IMR-90 (cell line): ENCODE results near the gene ACYP2. TPM values are rescaled to one million over a fixed set of nuclear protein-coding genes. Genes with fewer than 3 reads are reported as not detected.

Source experiments
- ATAC-seq: fragments of 200-7000 bp; cut with Tn5 transposase; 2 replicates; pipeline ENCODE4 v1.9.1; 2020; ENCODE audit warnings: low read depth, mild to moderate bottlenecking, moderate library complexity
- BruUV-seq: library from RNA; stranded (reverse); fragments of 400-500 nt; replicated peaks from 2 replicates; lab custom pipeline; 2021; lab: Mats Ljungman, UMichigan
- CTCF ChIA-PET: fragments of 300-600 bp; formaldehyde crosslinking; extraction: SDS; loops from one replicate; lab custom pipeline; 2021; ENCODE audit warnings: antibody characterized with exemption; lab: Yijun Ruan, JAX
- POLR2A ChIA-PET: fragments of 300-600 bp; sonication (Branson Sonifier 250); formaldehyde crosslinking; loops from one replicate; lab custom pipeline; 2022; ENCODE audit warnings: antibody characterized with exemption; ENCODE audit not compliant: unreplicated experiment; lab: Charles Lee
- DNase-seq: peaks from one replicate; pipeline ENCODE4 v3.0.0; 2013
- H2AFZ ChIP-seq: replicated peaks from 2 replicates; pipeline ENCODE3; 2013; ENCODE audit warnings: low read length, mild to moderate bottlenecking; ENCODE audit not compliant: poor library complexity
- H2AK5ac ChIP-seq: 2 replicates; pipeline ENCODE4 v1.6.1; 2013; ENCODE audit warnings: low read depth, low read length, inconsistent platforms
- H2AK9ac ChIP-seq: replicated peaks from 2 replicates; pipeline ENCODE3; 2013; ENCODE audit warnings: mild to moderate bottlenecking, low read depth, low read length, moderate library complexity; ENCODE audit not compliant: poor library complexity
- H2BK120ac ChIP-seq: 2 replicates; pipeline ENCODE4 v1.6.1; 2013; ENCODE audit warnings: low read depth, low read length, inconsistent platforms
- H2BK15ac ChIP-seq: 3 replicates; pipeline ENCODE4 v1.6.1; 2013; ENCODE audit warnings: low read depth, low read length, inconsistent platforms
- H2BK20ac ChIP-seq: 2 replicates; pipeline ENCODE4 v1.6.1; 2013; ENCODE audit warnings: low read depth, mild to moderate bottlenecking, inconsistent platforms, low read length, moderate library complexity
- H2BK5ac ChIP-seq: 2 replicates; pipeline ENCODE4 v1.6.1; 2013; ENCODE audit warnings: mild to moderate bottlenecking, low read depth, low read length, inconsistent platforms; ENCODE audit not compliant: poor library complexity, severe bottlenecking
- H3K14ac ChIP-seq: replicated peaks from 2 replicates; pipeline ENCODE4 v1.6.1; 2013; ENCODE audit warnings: low read depth, low read length, inconsistent platforms
- H3K18ac ChIP-seq: 2 replicates; pipeline ENCODE4 v1.6.1; 2013; ENCODE audit warnings: low read depth, low read length, control low read depth
- H3K23ac ChIP-seq: 2 replicates; pipeline ENCODE4 v1.6.1; 2013; ENCODE audit warnings: low read depth, low read length, inconsistent platforms
- H3K27ac ChIP-seq: 2 replicates; pipeline ENCODE4 v1.5.1; 2013; ENCODE audit warnings: mild to moderate bottlenecking, control low read depth, low read length; ENCODE audit not compliant: insufficient read depth
- H3K27me3 ChIP-seq: 2 replicates; pipeline ENCODE4 v1.6.1; 2013; ENCODE audit warnings: low read length; ENCODE audit not compliant: control insufficient read depth, insufficient read depth
- H3K36me3 ChIP-seq: 2 replicates; pipeline ENCODE4 v1.6.1; 2013; ENCODE audit warnings: low read length, mixed read lengths; ENCODE audit not compliant: control insufficient read depth, insufficient read depth
- H3K4ac ChIP-seq: 2 replicates; pipeline ENCODE4 v1.6.1; 2013; ENCODE audit warnings: low read depth, low read length, inconsistent platforms
- H3K4me1 ChIP-seq: 2 replicates; pipeline ENCODE4 v1.6.1; 2013; ENCODE audit warnings: low read length, mixed read lengths; ENCODE audit not compliant: control insufficient read depth, insufficient read depth
- H3K4me2 ChIP-seq: 2 replicates; pipeline ENCODE4 v1.6.1; 2013; ENCODE audit warnings: low read depth, mild to moderate bottlenecking, control low read depth, low read length, moderate library complexity
- H3K4me3 ChIP-seq: 2 replicates; pipeline ENCODE4 v1.5.1; 2013; ENCODE audit warnings: low read depth, mild to moderate bottlenecking, control low read depth, low read length, moderate library complexity; ENCODE audit not compliant: insufficient read depth
- H3K56ac ChIP-seq: 2 replicates; pipeline ENCODE4 v1.6.1; 2013; ENCODE audit warnings: low read length, inconsistent platforms; ENCODE audit not compliant: insufficient read depth; ENCODE audit errors: extremely low read depth
- H3K79me1 ChIP-seq, 2 experiments: 2 replicates each; pipeline ENCODE4 v1.6.1; 2013; ENCODE audit warnings: low read length in 2 of 2, inconsistent platforms in 1 of 2, low read depth in 1 of 2
- H3K9ac ChIP-seq: 2 replicates; pipeline ENCODE4 v1.6.1; 2013; ENCODE audit warnings: low read depth, low read length, control low read depth
- H3K9me1 ChIP-seq: 2 replicates; pipeline ENCODE4 v1.6.1; 2013; ENCODE audit warnings: low read length, inconsistent platforms; ENCODE audit not compliant: insufficient read depth
- H3K9me3 ChIP-seq: 2 replicates; pipeline ENCODE4 v1.6.1; 2013; ENCODE audit warnings: low read length; ENCODE audit not compliant: control insufficient read depth, insufficient read depth
- H4K20me1 ChIP-seq: 2 replicates; pipeline ENCODE4 v1.6.1; 2013; ENCODE audit warnings: low read length, inconsistent platforms; ENCODE audit not compliant: insufficient read depth
- H4K5ac ChIP-seq: 2 replicates; pipeline ENCODE4 v1.6.1; 2013; ENCODE audit warnings: mild to moderate bottlenecking, low read depth, low read length, control low read depth
- H4K8ac ChIP-seq, 2 experiments: 2 replicates each; pipeline ENCODE4 v1.6.1; 2013; ENCODE audit warnings: low read depth in 2 of 2, low read length in 2 of 2, control low read depth in 1 of 2, inconsistent platforms in 1 of 2
- H4K91ac ChIP-seq: 2 replicates; pipeline ENCODE4 v1.6.1; 2013; ENCODE audit warnings: low read depth, low read length, inconsistent platforms; ENCODE audit not compliant: insufficient read depth
- BHLHE40 ChIP-seq: fragments of 150-350 bp; IDR thresholded peaks from 2 replicates; pipeline ENCODE4 v1.6.1; 2016; ENCODE audit warnings: mild to moderate bottlenecking, low read depth, low read length
- CEBPB ChIP-seq: IDR thresholded peaks from 2 replicates; pipeline ENCODE4 v1.6.1; 2012; ENCODE audit warnings: low read depth, low read length, improper control_type of control experiment
- CHD1 ChIP-seq: IDR thresholded peaks from 2 replicates; pipeline ENCODE4 v1.6.1; 2012; ENCODE audit warnings: low read depth, low read length, improper control_type of control experiment
- FOS ChIP-seq: fragments of 150-350 bp; IDR thresholded peaks from 2 replicates; pipeline ENCODE4 v1.6.1; 2016; ENCODE audit warnings: low read depth, low read length
- MAFK ChIP-seq: IDR thresholded peaks from 2 replicates; pipeline ENCODE4 v1.6.1; 2012; ENCODE audit warnings: low read depth, low read length, improper control_type of control experiment
- MXI1 ChIP-seq: IDR thresholded peaks from 2 replicates; pipeline ENCODE4 v1.6.1; 2012; ENCODE audit warnings: low read depth, mild to moderate bottlenecking, low read length, moderate library complexity, borderline replicate concordance
- NFE2L2 ChIP-seq: fragments of 150-350 bp; IDR thresholded peaks from 2 replicates; pipeline ENCODE4 v1.6.1; 2016; ENCODE audit warnings: low read depth, mild to moderate bottlenecking, low read length
- POLR2A ChIP-seq: IDR thresholded peaks from 2 replicates; pipeline ENCODE4 v1.6.1; 2012; ENCODE audit warnings: mild to moderate bottlenecking, low read depth, low read length
- RAD21 ChIP-seq: IDR thresholded peaks from 2 replicates; pipeline ENCODE4 v1.6.1; 2012; ENCODE audit warnings: low read length, improper control_type of control experiment
- RCOR1 ChIP-seq: IDR thresholded peaks from 2 replicates; pipeline ENCODE4 v1.6.1; 2012; ENCODE audit warnings: mild to moderate bottlenecking, low read length, improper control_type of control experiment; ENCODE audit not compliant: insufficient replicate concordance
- RFX5 ChIP-seq: IDR thresholded peaks from 2 replicates; pipeline ENCODE4 v1.8.0; 2012; ENCODE audit warnings: low read depth, mild to moderate bottlenecking, low read length, moderate library complexity
- SMC3 ChIP-seq: fragments of 150-350 bp; IDR thresholded peaks from 2 replicates; pipeline ENCODE4 v1.6.1; 2016; ENCODE audit warnings: low read depth, mild to moderate bottlenecking, antibody characterized with exemption, low read length, moderate library complexity
- WGBS, 2 experiments: methylation state at CpG; one replicate each; pipeline versions ENCODE4 v1.1.5 to v1.1.7; 2013; ENCODE audit warnings: missing lambda C conversion rate in 2 of 2; ENCODE audit not compliant: insufficient read length in 1 of 2; ENCODE audit errors: extremely low coverage in 2 of 2; 5-methylcytosine and 5-hydroxymethylcytosine counted together
- dilution Hi-C: fragments of 300-500 bp; cut with HindIII; formaldehyde crosslinking; loops from one replicate; pipeline ENCODE4 v1.14.3; 2018; ENCODE audit warnings: low sequenced_read_pairs; ENCODE audit not compliant: unreplicated experiment
- in situ Hi-C: fragments of 300-500 bp; cut with MboI; formaldehyde crosslinking; loops from 3 replicates; pipeline ENCODE4 v1.14.3; 2019; ENCODE audit warnings: low sequenced_read_pairs, inconsistent platforms, mixed read lengths
- intact Hi-C: fragments of 100-400 bp; cut with micrococcal nuclease; formaldehyde crosslinking; loops from 2 replicates; pipeline ENCODE4 v1.10.0; 2022
- polyA plus RNA-seq, 3 experiments: library from polyadenylated mRNA; depleted of rRNA; stranded (reverse); fragments of >200 nt; gene quantifications; 2 replicates each; pipeline ENCODE4 v1.2.3, GENCODE V29; 2012; ENCODE audit warnings: low replicate concordance in 1 of 3
- total RNA-seq: library from RNA; depleted of rRNA; stranded (reverse); fragments of >200 nt; gene quantifications from 2 replicates; pipeline ENCODE4 v1.2.3, GENCODE V29; 2012
- TF ChIP-seq, protein P1 (sequence below): fragments of 150-350 bp; IDR thresholded peaks from 2 replicates; pipeline ENCODE4 v1.6.1; 2016; ENCODE audit warnings: low read depth, mild to moderate bottlenecking, low read length, moderate library complexity, borderline replicate concordance
- TF ChIP-seq, protein P2 (sequence below): conservative IDR thresholded peaks from 2 replicates; pipeline ENCODE4 v1.5.1; 2012; ENCODE audit warnings: mild to moderate bottlenecking, low read depth, low read length, improper control_type of control experiment

ACYP2 gene
- total and polyA plus RNA-seq, 2 of the 4 experiments (the other 2 are of a cell fraction): 3.9 to 7.4 TPM

DNA sequence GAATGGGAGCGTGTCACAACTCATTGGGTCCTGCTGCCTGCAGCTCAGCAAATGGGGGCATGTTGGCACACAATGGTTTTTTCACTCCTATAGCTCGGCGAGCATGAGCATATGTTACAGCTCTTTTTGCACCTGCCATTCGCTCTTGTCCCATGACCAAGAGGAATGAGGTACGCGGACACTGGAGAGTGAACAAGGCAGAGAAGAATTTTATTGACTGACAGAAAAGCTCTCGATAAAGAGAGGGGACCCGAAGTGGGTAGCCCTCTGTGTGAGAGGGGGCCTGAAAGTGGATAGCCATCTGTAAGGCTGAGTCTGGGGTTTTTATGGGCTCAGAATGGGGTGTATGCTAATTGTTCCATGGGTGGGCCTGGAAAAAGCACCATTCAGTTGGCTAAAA, 5.5 kb downstream of the ACYP2 start:
- H2AK9ac ChIP-seq: no peak overlapping the region
- H3K27ac ChIP-seq: no peak overlapping the region
- DNase-seq (no peak), ATAC-seq (no peak)
- H3K4me3 ChIP-seq: no peak overlapping the region
- H3K4me1 ChIP-seq: peaks cover 2% of the 10 kb centered on the region; the same call in 1 of the 2 replicates
- 90% methylated on average over 4 of the region's 8 CpGs; no CpG with 5 or more reads in 1 of the 2 experiments for WGBS, 2 experiments
- H4K91ac ChIP-seq: no peak overlapping the region
- H3K9me1 ChIP-seq: 0 out of 2 replicates have a peak, but pooled peaks cover 4% of the 10 kb centered on the region
- ChIA-PET POLR2A (no interaction called here), CTCF (no interaction called here)
- no peaks in the 10 kb centered on the region for H4K20me1 ChIP-seq
- no peak overlapping the region for H4K5ac ChIP-seq
- H3K18ac ChIP-seq: no peak overlapping the region
- no peak overlapping the region for H3K4ac ChIP-seq
- in situ Hi-C loops: no loop called here
- no TSS peak for BruUV-seq
- H3K4me2 ChIP-seq: no peak overlapping the region
- H3K9ac ChIP-seq: no peak overlapping the region
- H4K8ac ChIP-seq: no peak overlapping the region
- H2AFZ ChIP-seq: no peak overlapping the region
- H2BK5ac ChIP-seq: no peak overlapping the region
- dilution Hi-C loops: no loop called here
- H3K56ac ChIP-seq: no peak overlapping the region
- no peaks in the 10 kb centered on the region for H3K36me3 ChIP-seq
- peaks cover 3 to 4% of the 10 kb centered on the region in 2 experiments; a peak in 1 of 4 replicates for H3K79me1 ChIP-seq
- no peak overlapping the region for H2AK5ac ChIP-seq
- no peak overlapping the region for H3K23ac ChIP-seq
- no peak overlapping the region for H3K14ac ChIP-seq
- no peak for TF ChIP-seq MAFK
- no peak for TF ChIP-seq RAD21
- TF ChIP-seq, protein P1, sequence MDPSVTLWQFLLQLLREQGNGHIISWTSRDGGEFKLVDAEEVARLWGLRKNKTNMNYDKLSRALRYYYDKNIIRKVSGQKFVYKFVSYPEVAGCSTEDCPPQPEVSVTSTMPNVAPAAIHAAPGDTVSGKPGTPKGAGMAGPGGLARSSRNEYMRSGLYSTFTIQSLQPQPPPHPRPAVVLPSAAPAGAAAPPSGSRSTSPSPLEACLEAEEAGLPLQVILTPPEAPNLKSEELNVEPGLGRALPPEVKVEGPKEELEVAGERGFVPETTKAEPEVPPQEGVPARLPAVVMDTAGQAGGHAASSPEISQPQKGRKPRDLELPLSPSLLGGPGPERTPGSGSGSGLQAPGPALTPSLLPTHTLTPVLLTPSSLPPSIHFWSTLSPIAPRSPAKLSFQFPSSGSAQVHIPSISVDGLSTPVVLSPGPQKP: no peak
- TF ChIP-seq, protein P2, sequence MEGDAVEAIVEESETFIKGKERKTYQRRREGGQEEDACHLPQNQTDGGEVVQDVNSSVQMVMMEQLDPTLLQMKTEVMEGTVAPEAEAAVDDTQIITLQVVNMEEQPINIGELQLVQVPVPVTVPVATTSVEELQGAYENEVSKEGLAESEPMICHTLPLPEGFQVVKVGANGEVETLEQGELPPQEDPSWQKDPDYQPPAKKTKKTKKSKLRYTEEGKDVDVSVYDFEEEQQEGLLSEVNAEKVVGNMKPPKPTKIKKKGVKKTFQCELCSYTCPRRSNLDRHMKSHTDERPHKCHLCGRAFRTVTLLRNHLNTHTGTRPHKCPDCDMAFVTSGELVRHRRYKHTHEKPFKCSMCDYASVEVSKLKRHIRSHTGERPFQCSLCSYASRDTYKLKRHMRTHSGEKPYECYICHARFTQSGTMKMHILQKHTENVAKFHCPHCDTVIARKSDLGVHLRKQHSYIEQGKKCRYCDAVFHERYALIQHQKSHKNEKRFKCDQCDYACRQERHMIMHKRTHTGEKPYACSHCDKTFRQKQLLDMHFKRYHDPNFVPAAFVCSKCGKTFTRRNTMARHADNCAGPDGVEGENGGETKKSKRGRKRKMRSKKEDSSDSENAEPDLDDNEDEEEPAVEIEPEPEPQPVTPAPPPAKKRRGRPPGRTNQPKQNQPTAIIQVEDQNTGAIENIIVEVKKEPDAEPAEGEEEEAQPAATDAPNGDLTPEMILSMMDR: no peak
- no peak for TF ChIP-seq CHD1
- no peak for TF ChIP-seq POLR2A
- no peak for TF ChIP-seq NFE2L2
- no peak for TF ChIP-seq SMC3
- no peak for TF ChIP-seq BHLHE40
- no peak for TF ChIP-seq RFX5
- TF ChIP-seq RCOR1: no peak
- no peak for TF ChIP-seq CEBPB
- no peak for TF ChIP-seq FOS
- no peak for TF ChIP-seq MXI1
- H3K27me3 ChIP-seq: no peaks in the 10 kb centered on the region
- H3K9me3 ChIP-seq: peaks cover 5% of the 10 kb centered on the region; the same call in 1 of the 2 replicates
- H2BK15ac ChIP-seq: no peak overlapping the region
- no peak overlapping the region; the same call in 1 of the 2 replicates for H2BK120ac ChIP-seq
- intact Hi-C loops: no loop called here
- H2BK20ac ChIP-seq: no peak overlapping the region
